H1 (cell line): Measurements from ENCODE around the gene SLC12A8. TPM values are rescaled to one million over a fixed set of nuclear protein-coding genes. Genes with fewer than 3 reads are reported as not detected.

Experiments used
- BRCA1 ChIP-seq: IDR thresholded peaks from 2 replicates; pipeline ENCODE4 v1.6.1; 2012; ENCODE audit warnings: low read depth, low read length, improper control_type of control experiment
- CTBP2 ChIP-seq: IDR thresholded peaks from 2 replicates; pipeline ENCODE4 v1.7.0; 2011; ENCODE audit warnings: borderline replicate concordance, mild to moderate bottlenecking, moderate library complexity, mixed read lengths, low read length; ENCODE audit not compliant: insufficient read depth, insufficient read length
- TCF12 ChIP-seq: IDR thresholded peaks from 2 replicates; pipeline ENCODE4 v1.6.1; 2011; ENCODE audit warnings: low read depth, mild to moderate bottlenecking, low read length
- ZNF274 ChIP-seq: IDR thresholded peaks from 2 replicates; pipeline ENCODE4 v1.7.0; 2012; ENCODE audit warnings: low read length, borderline replicate concordance; ENCODE audit errors: extremely low read depth
- polyA plus RNA-seq, 7 experiments: library from polyadenylated mRNA; depleted of rRNA in 3 of 7; stranded (reverse) in 5 of 7; unstranded in 2 of 7; fragments of >200 nt in 5 of 7; fragments of 200-250 nt in 2 of 7; gene quantifications; 1 replicate in 5 of 7; 2 replicates in 1 of 7; 4 replicates in 1 of 7; pipeline versions ENCODE4 v1.2.1 to v1.2.3, GENCODE V29; 2011 to 2013; ENCODE audit warnings: missing spikeins in 2 of 7, mixed read lengths in 2 of 7
- total RNA-seq: library from RNA; stranded (reverse); fragmentation: NEBNext Ultra II Directional; extraction: Animal tissue kit (Norgen Biotek cat#: 25700); gene quantifications from 2 replicates; pipeline ENCODE4 v1.2.1, GENCODE V29; 2021
- TF ChIP-seq, protein P1 (sequence below): fragments of 300-600 bp; sonication (generic); IDR thresholded peaks from 2 replicates; pipeline ENCODE4 v1.7.1; 2012; ENCODE audit warnings: low read length, moderate library complexity, mild to moderate bottlenecking, inconsistent platforms; ENCODE audit not compliant: insufficient replicate concordance
- TF ChIP-seq, protein P2 (sequence below): IDR thresholded peaks from 2 replicates; pipeline ENCODE4 v1.6.1; 2012; ENCODE audit warnings: inconsistent platforms
- TF ChIP-seq, protein P3 (sequence below), 3 experiments: IDR thresholded peaks; 1 replicate in 2 of 3; 2 replicates in 1 of 3; pipeline versions ENCODE4 v1.5.1 to v1.6.1; 2011; ENCODE audit warnings: low read length in 3 of 3, mild to moderate bottlenecking in 3 of 3, inconsistent platforms in 2 of 3, low read depth in 1 of 3, moderate library complexity in 1 of 3; ENCODE audit not compliant: insufficient read depth in 1 of 3; ENCODE audit errors: control extremely low read depth in 1 of 3

SLC12A8 gene
- total and polyA plus RNA-seq, 2 of the 8 experiments (the other 6 are each of a cell fraction or from before 2014, with no cell fraction given): 13.7 to 14.4 TPM

DNA sequence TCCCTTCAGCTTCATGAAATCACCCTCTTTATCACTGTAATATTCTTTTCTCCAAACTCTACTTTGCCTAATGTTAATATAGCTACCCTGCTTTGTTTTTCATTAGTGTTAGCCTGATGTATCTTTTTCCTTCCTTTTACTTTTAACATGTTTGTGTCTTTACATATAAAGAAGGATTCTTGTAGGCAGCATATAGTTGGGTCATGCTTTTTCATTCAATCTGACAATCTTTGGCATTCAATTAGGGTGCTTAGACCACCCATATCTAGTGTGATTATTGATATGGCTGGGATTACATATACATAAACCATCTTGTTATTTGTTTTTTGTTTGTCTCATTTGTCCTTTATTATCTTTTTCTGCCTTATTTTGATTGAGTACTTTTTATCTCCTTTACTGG lies 121.9 kb downstream of the SLC12A8 start (continued):
- TF ChIP-seq, protein P1, sequence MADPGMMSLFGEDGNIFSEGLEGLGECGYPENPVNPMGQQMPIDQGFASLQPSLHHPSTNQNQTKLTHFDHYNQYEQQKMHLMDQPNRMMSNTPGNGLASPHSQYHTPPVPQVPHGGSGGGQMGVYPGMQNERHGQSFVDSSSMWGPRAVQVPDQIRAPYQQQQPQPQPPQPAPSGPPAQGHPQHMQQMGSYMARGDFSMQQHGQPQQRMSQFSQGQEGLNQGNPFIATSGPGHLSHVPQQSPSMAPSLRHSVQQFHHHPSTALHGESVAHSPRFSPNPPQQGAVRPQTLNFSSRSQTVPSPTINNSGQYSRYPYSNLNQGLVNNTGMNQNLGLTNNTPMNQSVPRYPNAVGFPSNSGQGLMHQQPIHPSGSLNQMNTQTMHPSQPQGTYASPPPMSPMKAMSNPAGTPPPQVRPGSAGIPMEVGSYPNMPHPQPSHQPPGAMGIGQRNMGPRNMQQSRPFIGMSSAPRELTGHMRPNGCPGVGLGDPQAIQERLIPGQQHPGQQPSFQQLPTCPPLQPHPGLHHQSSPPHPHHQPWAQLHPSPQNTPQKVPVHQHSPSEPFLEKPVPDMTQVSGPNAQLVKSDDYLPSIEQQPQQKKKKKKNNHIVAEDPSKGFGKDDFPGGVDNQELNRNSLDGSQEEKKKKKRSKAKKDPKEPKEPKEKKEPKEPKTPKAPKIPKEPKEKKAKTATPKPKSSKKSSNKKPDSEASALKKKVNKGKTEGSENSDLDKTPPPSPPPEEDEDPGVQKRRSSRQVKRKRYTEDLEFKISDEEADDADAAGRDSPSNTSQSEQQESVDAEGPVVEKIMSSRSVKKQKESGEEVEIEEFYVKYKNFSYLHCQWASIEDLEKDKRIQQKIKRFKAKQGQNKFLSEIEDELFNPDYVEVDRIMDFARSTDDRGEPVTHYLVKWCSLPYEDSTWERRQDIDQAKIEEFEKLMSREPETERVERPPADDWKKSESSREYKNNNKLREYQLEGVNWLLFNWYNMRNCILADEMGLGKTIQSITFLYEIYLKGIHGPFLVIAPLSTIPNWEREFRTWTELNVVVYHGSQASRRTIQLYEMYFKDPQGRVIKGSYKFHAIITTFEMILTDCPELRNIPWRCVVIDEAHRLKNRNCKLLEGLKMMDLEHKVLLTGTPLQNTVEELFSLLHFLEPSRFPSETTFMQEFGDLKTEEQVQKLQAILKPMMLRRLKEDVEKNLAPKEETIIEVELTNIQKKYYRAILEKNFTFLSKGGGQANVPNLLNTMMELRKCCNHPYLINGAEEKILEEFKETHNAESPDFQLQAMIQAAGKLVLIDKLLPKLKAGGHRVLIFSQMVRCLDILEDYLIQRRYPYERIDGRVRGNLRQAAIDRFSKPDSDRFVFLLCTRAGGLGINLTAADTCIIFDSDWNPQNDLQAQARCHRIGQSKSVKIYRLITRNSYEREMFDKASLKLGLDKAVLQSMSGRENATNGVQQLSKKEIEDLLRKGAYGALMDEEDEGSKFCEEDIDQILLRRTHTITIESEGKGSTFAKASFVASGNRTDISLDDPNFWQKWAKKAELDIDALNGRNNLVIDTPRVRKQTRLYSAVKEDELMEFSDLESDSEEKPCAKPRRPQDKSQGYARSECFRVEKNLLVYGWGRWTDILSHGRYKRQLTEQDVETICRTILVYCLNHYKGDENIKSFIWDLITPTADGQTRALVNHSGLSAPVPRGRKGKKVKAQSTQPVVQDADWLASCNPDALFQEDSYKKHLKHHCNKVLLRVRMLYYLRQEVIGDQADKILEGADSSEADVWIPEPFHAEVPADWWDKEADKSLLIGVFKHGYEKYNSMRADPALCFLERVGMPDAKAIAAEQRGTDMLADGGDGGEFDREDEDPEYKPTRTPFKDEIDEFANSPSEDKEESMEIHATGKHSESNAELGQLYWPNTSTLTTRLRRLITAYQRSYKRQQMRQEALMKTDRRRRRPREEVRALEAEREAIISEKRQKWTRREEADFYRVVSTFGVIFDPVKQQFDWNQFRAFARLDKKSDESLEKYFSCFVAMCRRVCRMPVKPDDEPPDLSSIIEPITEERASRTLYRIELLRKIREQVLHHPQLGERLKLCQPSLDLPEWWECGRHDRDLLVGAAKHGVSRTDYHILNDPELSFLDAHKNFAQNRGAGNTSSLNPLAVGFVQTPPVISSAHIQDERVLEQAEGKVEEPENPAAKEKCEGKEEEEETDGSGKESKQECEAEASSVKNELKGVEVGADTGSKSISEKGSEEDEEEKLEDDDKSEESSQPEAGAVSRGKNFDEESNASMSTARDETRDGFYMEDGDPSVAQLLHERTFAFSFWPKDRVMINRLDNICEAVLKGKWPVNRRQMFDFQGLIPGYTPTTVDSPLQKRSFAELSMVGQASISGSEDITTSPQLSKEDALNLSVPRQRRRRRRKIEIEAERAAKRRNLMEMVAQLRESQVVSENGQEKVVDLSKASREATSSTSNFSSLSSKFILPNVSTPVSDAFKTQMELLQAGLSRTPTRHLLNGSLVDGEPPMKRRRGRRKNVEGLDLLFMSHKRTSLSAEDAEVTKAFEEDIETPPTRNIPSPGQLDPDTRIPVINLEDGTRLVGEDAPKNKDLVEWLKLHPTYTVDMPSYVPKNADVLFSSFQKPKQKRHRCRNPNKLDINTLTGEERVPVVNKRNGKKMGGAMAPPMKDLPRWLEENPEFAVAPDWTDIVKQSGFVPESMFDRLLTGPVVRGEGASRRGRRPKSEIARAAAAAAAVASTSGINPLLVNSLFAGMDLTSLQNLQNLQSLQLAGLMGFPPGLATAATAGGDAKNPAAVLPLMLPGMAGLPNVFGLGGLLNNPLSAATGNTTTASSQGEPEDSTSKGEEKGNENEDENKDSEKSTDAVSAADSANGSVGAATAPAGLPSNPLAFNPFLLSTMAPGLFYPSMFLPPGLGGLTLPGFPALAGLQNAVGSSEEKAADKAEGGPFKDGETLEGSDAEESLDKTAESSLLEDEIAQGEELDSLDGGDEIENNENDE: no peak
- no peak for TF ChIP-seq ZNF274
- no peak for TF ChIP-seq CTBP2
- TF ChIP-seq BRCA1: no peak
- TF ChIP-seq TCF12: no peak
- TF ChIP-seq, protein P2, sequence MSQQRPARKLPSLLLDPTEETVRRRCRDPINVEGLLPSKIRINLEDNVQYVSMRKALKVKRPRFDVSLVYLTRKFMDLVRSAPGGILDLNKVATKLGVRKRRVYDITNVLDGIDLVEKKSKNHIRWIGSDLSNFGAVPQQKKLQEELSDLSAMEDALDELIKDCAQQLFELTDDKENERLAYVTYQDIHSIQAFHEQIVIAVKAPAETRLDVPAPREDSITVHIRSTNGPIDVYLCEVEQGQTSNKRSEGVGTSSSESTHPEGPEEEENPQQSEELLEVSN: no peak
- TF ChIP-seq, protein P3, sequence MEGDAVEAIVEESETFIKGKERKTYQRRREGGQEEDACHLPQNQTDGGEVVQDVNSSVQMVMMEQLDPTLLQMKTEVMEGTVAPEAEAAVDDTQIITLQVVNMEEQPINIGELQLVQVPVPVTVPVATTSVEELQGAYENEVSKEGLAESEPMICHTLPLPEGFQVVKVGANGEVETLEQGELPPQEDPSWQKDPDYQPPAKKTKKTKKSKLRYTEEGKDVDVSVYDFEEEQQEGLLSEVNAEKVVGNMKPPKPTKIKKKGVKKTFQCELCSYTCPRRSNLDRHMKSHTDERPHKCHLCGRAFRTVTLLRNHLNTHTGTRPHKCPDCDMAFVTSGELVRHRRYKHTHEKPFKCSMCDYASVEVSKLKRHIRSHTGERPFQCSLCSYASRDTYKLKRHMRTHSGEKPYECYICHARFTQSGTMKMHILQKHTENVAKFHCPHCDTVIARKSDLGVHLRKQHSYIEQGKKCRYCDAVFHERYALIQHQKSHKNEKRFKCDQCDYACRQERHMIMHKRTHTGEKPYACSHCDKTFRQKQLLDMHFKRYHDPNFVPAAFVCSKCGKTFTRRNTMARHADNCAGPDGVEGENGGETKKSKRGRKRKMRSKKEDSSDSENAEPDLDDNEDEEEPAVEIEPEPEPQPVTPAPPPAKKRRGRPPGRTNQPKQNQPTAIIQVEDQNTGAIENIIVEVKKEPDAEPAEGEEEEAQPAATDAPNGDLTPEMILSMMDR (IDR thresholded peaks at IDR 0.05; ENCODE audit: control extremely low read depth in 1 of 3, insufficient read depth in 1 of 3, low read depth in 1 of 3, low read length in 3 of 3): no peak
